ENCODE data around the gene PAM16.
"Not testable (repeated sequence)": the region's sequence is repeated elsewhere in the genome, so short reads cannot be mapped to it uniquely, and the experiment has no call there.

Gene PAM16

GRCh38 chr16:4350365-4350786 is 745 bp downstream of the PAM16 start:
- no peak for DNase-seq

DNA sequence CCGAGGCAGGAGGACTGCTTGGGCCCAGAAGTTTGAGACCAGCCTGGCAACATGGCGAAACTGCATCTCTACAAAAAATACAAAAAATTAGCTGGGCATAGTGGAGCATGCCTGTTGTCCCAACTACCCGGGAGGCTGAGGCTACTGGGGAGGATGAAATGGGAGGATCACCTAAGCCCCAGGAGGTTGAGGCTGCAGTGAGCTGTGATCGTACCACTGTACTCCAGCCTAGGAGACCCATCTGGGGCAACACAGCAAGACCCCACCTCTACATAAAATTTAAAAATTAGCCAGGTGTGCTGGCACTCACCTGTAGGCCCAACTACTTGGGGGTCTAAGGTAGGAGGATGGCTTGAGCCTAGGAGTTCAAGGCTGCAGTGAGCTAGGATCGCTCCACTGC is 1.8 kb downstream of the PAM16 start:
- DNase-seq: no peak

GRCh38 chr16:4347765-4348509 is 3.2 kb downstream of the PAM16 start:
- no peak for DNase-seq

- DNase-seq: no peak
Observed at GRCh38 chr16:4347010-4347409, 4.1 kb downstream of the PAM16 start.

GRCh38 chr16:4345836-4346781 is 5.0 kb downstream of the PAM16 start:
- no peak for DNase-seq

DNA sequence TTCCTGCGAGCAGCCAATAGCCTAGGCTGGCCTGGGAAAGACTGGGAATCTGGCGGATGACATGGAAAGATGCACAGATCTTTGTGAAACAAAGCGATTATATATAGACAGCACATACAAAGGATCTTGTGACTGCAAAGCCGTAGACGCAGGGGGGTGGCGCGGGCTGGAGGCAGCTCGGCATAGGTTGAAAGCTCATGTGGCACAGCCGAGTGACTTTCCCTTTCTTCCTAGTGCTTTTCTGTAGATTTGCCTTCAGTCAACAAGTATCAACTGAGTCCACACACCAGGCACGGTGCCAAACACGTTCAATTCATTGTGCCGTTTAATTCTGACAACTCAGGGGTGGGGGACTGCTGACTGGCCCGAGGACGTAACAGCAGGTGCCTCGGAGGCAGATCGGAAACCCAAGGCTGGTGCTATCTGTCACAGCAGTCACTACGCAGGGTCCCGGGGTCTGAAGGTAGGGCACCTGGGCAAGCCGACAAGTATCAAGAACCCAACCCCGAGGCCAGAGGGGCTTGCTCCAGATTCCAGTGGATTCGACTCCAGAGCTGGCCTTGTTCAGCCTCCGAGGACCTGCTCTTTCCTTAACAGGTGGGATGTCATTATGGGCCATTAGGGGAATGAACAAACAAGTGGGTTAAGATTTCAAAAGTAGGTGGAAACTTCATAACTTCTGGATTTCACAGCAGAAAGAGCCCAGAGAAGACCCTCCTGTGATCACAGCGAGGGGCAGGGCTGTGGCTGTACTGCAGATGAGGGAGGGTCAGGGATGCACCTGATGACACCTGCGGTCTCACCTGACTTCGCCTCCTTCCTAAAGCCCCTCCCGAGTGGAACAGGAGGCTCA is 5.9 kb downstream of the PAM16 start:
- no peak for DNase-seq

- not testable (repeated sequence) for DNase-seq
Observed at GRCh38 chr16:4344300-4344982, 6.7 kb downstream of the PAM16 start.

GRCh38 chr16:4342866-4343744 is 8.0 kb downstream of the PAM16 start:
- DNase-seq: no peak

DNA sequence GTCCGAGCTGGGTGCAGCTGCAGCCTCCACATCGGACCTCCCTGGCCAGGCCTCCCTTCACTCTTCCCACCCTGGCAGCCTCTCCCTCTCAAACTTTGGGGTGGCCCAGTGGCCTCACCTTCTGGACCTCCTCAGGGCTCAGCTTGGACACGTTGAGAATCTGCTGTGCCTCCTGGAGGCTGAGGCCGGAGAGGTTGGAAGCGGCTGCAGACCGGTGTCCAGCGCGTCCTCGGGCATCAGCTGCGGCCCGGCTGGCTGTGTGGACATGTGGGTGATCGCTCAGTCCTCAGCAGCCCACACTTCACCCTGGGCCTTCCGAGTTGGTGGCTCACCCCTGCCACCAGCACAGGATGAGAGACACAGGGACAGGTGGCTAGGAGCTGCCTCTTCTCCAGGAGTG is 9.9 kb downstream of the PAM16 start:
- DNase-seq: no peak

DNA sequence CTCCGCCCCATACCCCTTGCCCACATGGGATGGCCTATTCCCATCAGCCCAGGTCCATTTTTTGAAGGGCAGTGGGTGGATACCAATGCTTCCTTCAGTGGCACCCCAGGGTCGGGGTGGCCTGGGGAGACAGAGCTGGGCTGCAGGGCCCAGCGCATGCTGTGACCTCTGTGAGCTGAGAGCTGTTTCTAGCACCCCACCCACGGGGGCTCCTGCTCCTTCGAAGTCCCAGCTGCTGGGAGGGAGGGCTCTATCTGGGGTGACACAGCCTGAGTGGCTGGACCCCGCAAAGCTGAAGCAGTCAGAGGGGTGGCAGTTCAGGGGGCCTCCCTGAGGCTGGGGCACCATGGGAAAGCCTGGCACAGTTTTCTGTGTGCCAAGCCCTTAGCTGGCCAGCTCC is 10.7 kb downstream of the PAM16 start:
- no peak for DNase-seq

- no peak for DNase-seq
Observed at GRCh38 chr16:4339909-4340308, 11.2 kb downstream of the PAM16 start.

GRCh38 chr16:4339455-4339854 is 11.7 kb downstream of the PAM16 start:
- DNase-seq: no peak

- DNase-seq: no peak
Observed at GRCh38 chr16:4338712-4339299, 12.3 kb downstream of the PAM16 start.

- DNase-seq: no peak
Observed at GRCh38 chr16:4338125-4338582, 13.0 kb downstream of the PAM16 start.

GRCh38 chr16:4337540-4338088 is 13.5 kb downstream of the PAM16 start:
- DNase-seq: no peak

DNA sequence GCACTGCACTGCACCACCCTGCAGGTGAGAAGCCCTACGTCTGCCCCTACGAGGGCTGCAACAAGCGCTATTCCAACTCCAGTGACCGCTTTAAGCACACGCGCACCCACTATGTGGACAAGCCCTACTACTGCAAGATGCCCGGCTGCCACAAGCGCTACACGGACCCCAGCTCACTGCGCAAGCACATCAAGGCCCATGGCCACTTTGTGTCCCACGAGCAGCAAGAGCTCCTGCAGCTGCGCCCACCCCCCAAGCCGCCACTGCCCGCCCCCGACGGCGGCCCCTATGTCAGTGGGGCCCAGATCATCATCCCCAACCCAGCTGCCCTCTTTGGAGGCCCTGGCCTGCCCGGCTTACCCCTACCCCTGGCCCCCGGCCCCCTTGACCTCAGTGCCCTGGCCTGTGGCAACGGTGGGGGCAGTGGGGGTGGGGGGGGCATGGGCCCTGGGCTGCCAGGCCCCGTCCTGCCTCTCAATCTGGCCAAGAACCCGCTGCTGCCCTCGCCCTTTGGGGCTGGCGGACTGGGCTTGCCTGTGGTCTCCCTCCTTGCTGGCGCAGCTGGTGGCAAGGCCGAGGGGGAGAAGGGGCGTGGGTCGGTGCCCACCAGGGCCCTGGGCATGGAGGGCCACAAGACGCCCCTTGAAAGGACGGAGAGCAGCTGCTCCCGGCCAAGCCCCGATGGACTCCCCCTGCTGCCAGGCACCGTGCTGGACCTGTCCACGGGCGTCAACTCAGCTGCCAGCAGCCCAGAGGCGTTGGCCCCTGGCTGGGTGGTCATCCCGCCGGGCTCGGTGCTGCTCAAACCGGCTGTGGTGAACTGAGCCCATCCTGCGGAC is 14.2 kb downstream of the PAM16 start:
- DNase-seq: no peak

DNA sequence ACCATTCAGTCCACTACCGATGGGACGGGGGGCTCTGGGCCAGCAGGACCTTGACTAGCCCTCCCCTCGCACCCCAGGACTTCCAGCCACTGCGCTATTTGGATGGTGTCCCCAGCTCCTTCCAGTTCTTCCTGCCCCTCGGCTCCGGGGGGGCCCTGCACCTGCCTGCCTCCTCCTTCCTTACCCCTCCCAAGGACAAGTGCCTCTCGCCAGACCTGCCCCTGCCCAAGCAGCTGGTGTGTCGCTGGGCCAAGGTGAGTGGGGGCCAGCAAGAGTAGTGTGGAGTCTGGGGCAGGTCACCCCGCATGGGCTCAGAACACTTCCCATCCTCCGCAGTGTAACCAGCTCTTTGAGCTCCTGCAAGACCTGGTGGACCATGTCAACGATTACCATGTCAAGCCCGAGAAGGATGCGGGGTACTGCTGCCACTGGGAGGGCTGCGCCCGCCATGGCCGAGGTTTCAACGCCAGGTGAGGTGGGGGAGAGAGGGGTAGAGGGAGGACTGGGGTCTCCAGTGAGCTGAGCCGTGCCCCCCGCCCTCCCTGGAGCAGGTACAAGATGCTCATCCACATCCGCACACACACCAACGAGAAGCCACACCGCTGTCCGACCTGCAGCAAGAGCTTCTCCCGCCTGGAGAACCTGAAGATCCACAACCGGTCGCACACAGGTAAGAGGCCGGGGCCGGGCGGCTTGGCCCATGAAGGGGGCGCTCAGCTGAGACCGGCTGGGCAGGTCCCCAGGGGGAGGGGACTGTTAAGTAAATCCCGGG is 16.2 kb downstream of the PAM16 start:
- DNase-seq: no peak

DNA sequence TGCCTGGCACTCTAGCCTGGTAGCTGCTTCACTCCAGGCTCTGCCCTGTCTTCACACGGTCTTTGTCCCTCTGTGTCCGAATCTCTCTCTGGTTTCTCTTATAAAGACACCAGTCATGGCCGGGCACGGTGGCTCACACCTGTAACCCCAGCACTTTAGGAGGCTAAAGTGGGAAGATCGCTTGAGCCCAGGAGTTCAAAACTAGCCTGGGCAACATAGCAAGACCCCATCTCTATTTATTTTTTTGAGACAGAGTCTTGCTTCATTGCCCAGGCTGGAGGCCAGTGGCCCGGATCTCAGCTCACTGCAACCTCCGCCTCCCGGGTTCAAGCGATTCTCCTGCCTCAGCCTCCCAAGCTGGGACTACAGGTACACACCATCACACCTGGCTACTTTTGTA is 17.4 kb downstream of the PAM16 start:
- not testable (repeated sequence) for DNase-seq

- DNase-seq: no peak
Observed at GRCh38 chr16:4333308-4333638, 17.8 kb downstream of the PAM16 start.

Data from stimulated activated CD4-positive, alpha-beta T cell treated with anti-CD3 and anti-CD28 coated beads, Interleukin-1b, Interleukin-23, amount 100 ng/mL, for 48 hours (primary cell).